ENCODE data around the gene GABRR1. TPM values are rescaled to one million over a fixed set of nuclear protein-coding genes. Genes with fewer than 3 reads are reported as not detected.

Gene GABRR1
- total RNA-seq, 1 donor from 2014 or later = not detected

Other genes with a start within 250 kb of the GABRR1 start
- gene PNRC1, start 136.6 kb downstream of the GABRR1 start, total RNA-seq = 32.3 and 46.7 TPM in 2 replicates
- gene SRSF12, start 99.3 kb downstream of the GABRR1 start, total RNA-seq = under 0.01 and 0.13 TPM in 2 replicates
- gene PM20D2, start 71.3 kb downstream of the GABRR1 start, total RNA-seq = 2.7 and 5.4 TPM in 2 replicates
- gene GABRR2, start 97.9 kb upstream of the GABRR1 start, total RNA-seq = 0.13 and 0.38 TPM in 2 replicates
- 47.9 and 56.6 TPM in 2 replicates for gene UBE2J1, start 135.4 kb upstream of the GABRR1 start, total RNA-seq
- gene RRAGD, start 194.9 kb upstream of the GABRR1 start, total RNA-seq = 0.26 and 0.76 TPM in 2 replicates
- 4.9 and 14.4 TPM in 2 replicates for gene ANKRD6, start 215.8 kb upstream of the GABRR1 start, total RNA-seq